OCI-LY7 (cell line): Measurements from ENCODE around the gene HCN4. TPM values are rescaled to one million over a fixed set of nuclear protein-coding genes. Genes with fewer than 3 reads are reported as not detected.

Experiments
- BruUV-seq: library from RNA; stranded (reverse); fragments of 400-500 nt; replicated peaks from 2 replicates; lab custom pipeline; 2021; lab: Mats Ljungman, UMichigan
- CTCF ChIA-PET: fragments of 300-600 bp; sonication (Branson Sonifier 250); formaldehyde crosslinking; loops from one replicate; lab custom pipeline; 2022; ENCODE audit warnings: antibody characterized with exemption; ENCODE audit not compliant: unreplicated experiment; lab: Charles Lee
- POLR2A ChIA-PET: fragments of 300-600 bp; sonication (Branson Sonifier 250); formaldehyde crosslinking; loops from one replicate; lab custom pipeline; 2022; ENCODE audit warnings: antibody characterized with exemption; lab: Charles Lee
- DNase-seq: peaks from one replicate; pipeline ENCODE4 v3.0.0-alpha.2; 2015; ENCODE audit warnings: low spot score
- H2AFZ ChIP-seq: fragments of 200-600 bp; sonication (generic), shearing (Covaris generic); 2 replicates; pipeline ENCODE4 v1.6.1; 2014; ENCODE audit warnings: mild to moderate bottlenecking, antibody characterized with exemption, low read length, moderate library complexity
- H3K27ac ChIP-seq: fragments of 200-600 bp; sonication (generic); 2 replicates; pipeline ENCODE4 v1.5.1; 2014; ENCODE audit warnings: mixed run types, low read depth, mild to moderate bottlenecking, moderate library complexity, low read length, inconsistent platforms; ENCODE audit not compliant: poor library complexity, severe bottlenecking
- H3K36me3 ChIP-seq: fragments of 200-600 bp; sonication (generic); 2 replicates; pipeline ENCODE4 v1.6.1; 2014; ENCODE audit warnings: mild to moderate bottlenecking, antibody characterized with exemption, low read length, moderate library complexity, mixed read lengths; ENCODE audit not compliant: insufficient read depth
- H3K4me1 ChIP-seq: fragments of 200-600 bp; sonication (generic); 2 replicates; pipeline ENCODE4 v1.5.1; 2014; ENCODE audit warnings: mild to moderate bottlenecking, low read length; ENCODE audit not compliant: insufficient read depth, poor library complexity, severe bottlenecking
- H3K4me2 ChIP-seq: fragments of 200-600 bp; sonication (generic); 2 replicates; pipeline ENCODE4 v1.6.1; 2014; ENCODE audit warnings: mild to moderate bottlenecking, low read length
- H3K4me3 ChIP-seq: fragments of 200-600 bp; sonication (generic); 2 replicates; pipeline ENCODE4 v1.5.1; 2014; ENCODE audit warnings: mild to moderate bottlenecking, low read depth, low read length; ENCODE audit not compliant: poor library complexity, severe bottlenecking
- H3K79me2 ChIP-seq: fragments of 200-600 bp; sonication (generic); 2 replicates; pipeline ENCODE4 v1.6.1; 2016; ENCODE audit warnings: low read depth, mild to moderate bottlenecking, low read length, moderate library complexity, mixed read lengths; ENCODE audit not compliant: insufficient read depth
- H3K9me2 ChIP-seq: fragments of 200-600 bp; sonication (generic); 2 replicates; pipeline ENCODE4 v1.6.1; 2016; ENCODE audit warnings: mild to moderate bottlenecking, low read length, mixed read lengths; ENCODE audit not compliant: insufficient read depth
- H3K9me3 ChIP-seq: fragments of 200-600 bp; sonication (generic); 2 replicates; pipeline ENCODE4 v1.6.1; 2014; ENCODE audit warnings: mild to moderate bottlenecking, mixed run types, low read length, mixed read lengths
- H4K20me1 ChIP-seq: fragments of 200-600 bp; sonication (generic); 2 replicates; pipeline ENCODE4 v1.6.1; 2014; ENCODE audit warnings: mild to moderate bottlenecking, antibody characterized with exemption, low read length, moderate library complexity, mixed read lengths; ENCODE audit not compliant: insufficient read depth
- EZH2phosphoT487 ChIP-seq: fragments of 200-600 bp; sonication (generic); IDR thresholded peaks from 2 replicates; pipeline ENCODE4 v1.6.1; 2018; ENCODE audit warnings: low read depth, borderline replicate concordance, mild to moderate bottlenecking, mixed run types, antibody characterized with exemption, low read length, moderate library complexity, mixed read lengths
- intact Hi-C: fragments of 100-400 bp; cut with micrococcal nuclease; formaldehyde crosslinking; loops from one replicate; pipeline ENCODE4 v1.10.0; 2022; ENCODE audit not compliant: unreplicated experiment
- total RNA-seq, 2 experiments: library from RNA; depleted of rRNA in 1 of 2; stranded (reverse); fragments of >200 nt in 1 of 2; shearing (Covaris generic) in 1 of 2; gene quantifications; 2 replicates each; pipeline ENCODE4 v1.2.3, GENCODE V29; 2014 to 2022
- TF ChIP-seq, protein P1 (sequence below): fragments of 200-600 bp; sonication (generic); conservative IDR thresholded peaks from 2 replicates; pipeline ENCODE4 v1.5.1; 2014; ENCODE audit warnings: mild to moderate bottlenecking, antibody characterized with exemption, low read length, moderate library complexity, mixed read lengths

The HCN4 gene
- total RNA-seq, 2 experiments from 2014 or later = not detected

DNA sequence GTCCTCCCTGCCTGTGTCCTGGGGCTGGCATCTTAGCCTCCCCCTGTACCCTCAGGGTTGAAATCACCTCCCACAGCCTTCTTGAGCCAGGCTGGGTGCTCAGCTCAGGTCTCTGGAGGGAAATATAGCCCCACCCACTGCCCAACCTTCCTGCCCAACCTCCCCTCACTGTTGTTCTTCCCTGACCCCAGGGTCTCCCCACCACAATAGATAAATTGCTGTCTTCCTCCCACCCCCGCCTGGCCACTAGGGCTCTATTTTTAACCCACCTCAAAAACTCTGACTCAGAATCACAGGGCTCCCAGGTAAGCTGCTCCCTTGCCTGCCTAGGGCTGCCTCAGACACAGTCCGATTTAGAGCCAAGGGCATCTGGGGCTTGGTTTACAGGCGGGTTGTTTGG lies 15.0 kb downstream of the HCN4 start:
- DNase-seq = no peak
- intact Hi-C loops = no loop called here

DNA sequence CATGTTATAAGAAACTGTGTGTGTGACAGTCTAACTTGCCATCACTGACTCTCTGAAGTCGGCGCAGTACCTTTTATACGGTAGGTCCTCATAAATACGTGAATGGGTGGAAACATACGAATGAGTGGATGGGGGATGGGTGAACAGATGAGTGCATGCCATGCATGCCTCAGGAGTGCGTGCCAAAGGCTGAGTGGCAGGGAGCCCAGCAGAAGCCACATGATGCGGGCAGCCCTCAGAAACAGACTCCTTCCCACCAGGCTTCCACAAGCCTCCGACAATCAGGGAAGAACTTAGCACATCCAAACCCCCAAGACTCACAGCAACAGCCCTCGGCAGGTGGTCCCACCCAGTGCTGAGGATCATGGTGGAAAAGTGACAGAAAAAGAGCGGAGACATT lies 16.7 kb downstream of the HCN4 start:
- CTCF ChIA-PET = no interaction called here
- Histone ChIP-seq H3K27ac (no peak overlapping the region), H3K36me3 (no peaks in the 10 kb centered on the region), H4K20me1 (no peaks in the 10 kb centered on the region), H3K9me2 (no peaks in the 10 kb centered on the region), H2AFZ (no peak overlapping the region), H3K4me1 (no peaks in the 10 kb centered on the region), H3K4me3 (no peak overlapping the region), H3K4me2 (no peak overlapping the region), H3K79me2 (no peaks in the 10 kb centered on the region), H3K9me3 (no peaks in the 10 kb centered on the region)
- POLR2A ChIA-PET = interaction anchor here (0.6 kb wide), 1 partner anchor 126 kb away, joined by 4 read pairs; no protein-coding TSS in a partner anchor
- TF ChIP-seq, protein P1, sequence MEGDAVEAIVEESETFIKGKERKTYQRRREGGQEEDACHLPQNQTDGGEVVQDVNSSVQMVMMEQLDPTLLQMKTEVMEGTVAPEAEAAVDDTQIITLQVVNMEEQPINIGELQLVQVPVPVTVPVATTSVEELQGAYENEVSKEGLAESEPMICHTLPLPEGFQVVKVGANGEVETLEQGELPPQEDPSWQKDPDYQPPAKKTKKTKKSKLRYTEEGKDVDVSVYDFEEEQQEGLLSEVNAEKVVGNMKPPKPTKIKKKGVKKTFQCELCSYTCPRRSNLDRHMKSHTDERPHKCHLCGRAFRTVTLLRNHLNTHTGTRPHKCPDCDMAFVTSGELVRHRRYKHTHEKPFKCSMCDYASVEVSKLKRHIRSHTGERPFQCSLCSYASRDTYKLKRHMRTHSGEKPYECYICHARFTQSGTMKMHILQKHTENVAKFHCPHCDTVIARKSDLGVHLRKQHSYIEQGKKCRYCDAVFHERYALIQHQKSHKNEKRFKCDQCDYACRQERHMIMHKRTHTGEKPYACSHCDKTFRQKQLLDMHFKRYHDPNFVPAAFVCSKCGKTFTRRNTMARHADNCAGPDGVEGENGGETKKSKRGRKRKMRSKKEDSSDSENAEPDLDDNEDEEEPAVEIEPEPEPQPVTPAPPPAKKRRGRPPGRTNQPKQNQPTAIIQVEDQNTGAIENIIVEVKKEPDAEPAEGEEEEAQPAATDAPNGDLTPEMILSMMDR = no peak
- no peak for TF ChIP-seq EZH2phosphoT487
- DNase-seq = no peak
- intact Hi-C loops = no loop called here
- BruUV-seq = no TSS peak

More for the DNA sequence above, 15.0 kb downstream of the HCN4 start:
- no peak overlapping the region for H2AFZ ChIP-seq
- H3K36me3 ChIP-seq = no peaks in the 10 kb centered on the region
- TF ChIP-seq, protein P1 = no peak
- TF ChIP-seq EZH2phosphoT487 = no peak
- H3K4me2 ChIP-seq = no peak overlapping the region
- H3K27ac ChIP-seq = no peak overlapping the region
- H3K9me3 ChIP-seq = no peaks in the 10 kb centered on the region
- H3K4me1 ChIP-seq = no peaks in the 10 kb centered on the region
- H3K79me2 ChIP-seq = no peaks in the 10 kb centered on the region
- ChIA-PET POLR2A (no interaction called here), CTCF (no interaction called here)
- H3K4me3 ChIP-seq = no peak overlapping the region
- BruUV-seq = no TSS peak
- no peaks in the 10 kb centered on the region for H3K9me2 ChIP-seq
- no peaks in the 10 kb centered on the region for H4K20me1 ChIP-seq

DNA sequence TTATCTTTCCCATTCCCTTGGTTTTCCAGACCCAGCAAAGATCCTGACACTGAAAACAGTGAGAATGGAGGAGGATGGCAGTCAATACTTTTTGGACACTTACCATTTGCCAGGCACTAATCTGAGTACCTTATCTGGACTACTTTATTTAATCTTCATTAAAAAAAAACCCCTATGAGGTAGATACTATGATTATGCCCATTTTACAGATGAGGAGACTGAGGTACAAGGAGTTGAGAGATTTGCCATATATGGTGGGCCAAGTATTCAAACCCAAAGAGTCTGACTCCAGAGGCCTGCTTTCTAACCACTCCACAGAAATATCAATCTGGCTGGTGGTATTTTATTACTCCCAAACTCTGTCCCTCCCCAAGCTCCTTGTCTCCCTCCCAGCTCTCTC lies 19.6 kb downstream of the HCN4 start:
- Histone ChIP-seq H3K79me2 (no peaks in the 10 kb centered on the region), H3K36me3 (no peaks in the 10 kb centered on the region), H3K4me1 (no peaks in the 10 kb centered on the region), H4K20me1 (no peaks in the 10 kb centered on the region), H3K4me3 (no peak overlapping the region), H3K9me3 (no peaks in the 10 kb centered on the region), H2AFZ (no peak overlapping the region), H3K4me2 (no peak overlapping the region), H3K9me2 (no peaks in the 10 kb centered on the region), H3K27ac (no peak overlapping the region)
- no peak for DNase-seq
- no TSS peak for BruUV-seq
- TF ChIP-seq, protein P1 = no peak
- no peak for TF ChIP-seq EZH2phosphoT487
- ChIA-PET CTCF (no interaction called here), POLR2A (no interaction called here)
- intact Hi-C loops = no loop called here
